H9 (cell line): ENCODE measurements around the gene MRPS11. TPM values are rescaled to one million over a fixed set of nuclear protein-coding genes. Genes with fewer than 3 reads are reported as not detected.

ENCODE experiments used
- DNase-seq: peaks from one replicate; pipeline ENCODE4 v3.0.0-alpha.2; 2017
- H2AFZ ChIP-seq: one replicate; pipeline ENCODE4 v1.6.1; 2013; ENCODE audit warnings: mild to moderate bottlenecking, low read length, control low read depth, moderate library complexity
- H2AK5ac ChIP-seq: 2 replicates; pipeline ENCODE4 v1.6.1; 2013; ENCODE audit warnings: low read length, control low read depth, mixed read lengths; ENCODE audit not compliant: insufficient read length
- H2BK120ac ChIP-seq: one replicate; pipeline ENCODE4 v1.6.1; 2013; ENCODE audit warnings: low read depth, mild to moderate bottlenecking, low read length, control low read depth, inconsistent platforms; ENCODE audit not compliant: poor library complexity, severe bottlenecking
- H2BK12ac ChIP-seq: 2 replicates; pipeline ENCODE4 v1.6.1; 2013; ENCODE audit warnings: low read length, control low read depth, mixed read lengths, low read depth; ENCODE audit not compliant: insufficient read length
- H2BK15ac ChIP-seq: 2 replicates; pipeline ENCODE4 v1.6.1; 2013; ENCODE audit warnings: low read depth, low read length, control low read depth
- H2BK20ac ChIP-seq: one replicate; pipeline ENCODE4 v1.6.1; 2013; ENCODE audit warnings: low read depth, mild to moderate bottlenecking, low read length, control low read depth, inconsistent platforms; ENCODE audit not compliant: poor library complexity, severe bottlenecking
- H2BK5ac ChIP-seq: 2 replicates; pipeline ENCODE4 v1.6.1; 2013; ENCODE audit warnings: low read length, control low read depth, mixed read lengths; ENCODE audit not compliant: insufficient read length
- H3K14ac ChIP-seq: 2 replicates; pipeline ENCODE4 v1.6.1; 2013; ENCODE audit warnings: low read length, control low read depth; ENCODE audit not compliant: insufficient read depth
- H3K18ac ChIP-seq: 2 replicates; pipeline ENCODE4 v1.6.1; 2013; ENCODE audit warnings: low read depth, mild to moderate bottlenecking, mixed read lengths, low read length, control low read depth; ENCODE audit not compliant: insufficient read length
- H3K23ac ChIP-seq: 2 replicates; pipeline ENCODE4 v1.6.1; 2013; ENCODE audit warnings: low read length, control low read depth, mixed read lengths, low read depth; ENCODE audit not compliant: insufficient read length
- H3K23me2 ChIP-seq: 2 replicates; pipeline ENCODE4 v1.6.1; 2013; ENCODE audit warnings: low read depth, mild to moderate bottlenecking, mixed read lengths, low read length, control low read depth; ENCODE audit not compliant: insufficient read length, poor library complexity, severe bottlenecking
- H3K27ac ChIP-seq: 2 replicates; pipeline ENCODE4 v1.5.1; 2013; ENCODE audit warnings: low read length, control low read depth, mixed read lengths, low read depth; ENCODE audit not compliant: insufficient read length
- H3K27me3 ChIP-seq: 2 replicates; pipeline ENCODE4 v1.6.1; 2013; ENCODE audit warnings: low read length, control low read depth, inconsistent platforms; ENCODE audit not compliant: insufficient read depth
- H3K4ac ChIP-seq: 2 replicates; pipeline ENCODE4 v1.6.1; 2013; ENCODE audit warnings: low read depth, mild to moderate bottlenecking, control low read depth, inconsistent platforms, low read length, moderate library complexity
- H3K4me1 ChIP-seq: 2 replicates; pipeline ENCODE4 v1.6.1; 2013; ENCODE audit warnings: low read length, control low read depth, inconsistent platforms; ENCODE audit not compliant: insufficient read depth
- H3K4me2 ChIP-seq: 2 replicates; pipeline ENCODE4 v1.6.1; 2013; ENCODE audit warnings: low read length, control low read depth, mixed read lengths; ENCODE audit not compliant: insufficient read length, insufficient read depth
- H3K56ac ChIP-seq: 2 replicates; pipeline ENCODE4 v1.6.1; 2013; ENCODE audit warnings: low read depth, mild to moderate bottlenecking, mixed read lengths, low read length, control low read depth; ENCODE audit not compliant: insufficient read length
- H3K79me1 ChIP-seq: 2 replicates; pipeline ENCODE4 v1.6.1; 2013; ENCODE audit warnings: low read depth, mild to moderate bottlenecking, moderate library complexity, low read length, control low read depth, inconsistent platforms; ENCODE audit not compliant: insufficient read depth, poor library complexity, severe bottlenecking
- H3K79me2 ChIP-seq: 2 replicates; pipeline ENCODE4 v1.6.1; 2013; ENCODE audit warnings: low read length, control low read depth, inconsistent platforms; ENCODE audit not compliant: insufficient read depth
- H3K9ac ChIP-seq: 2 replicates; pipeline ENCODE4 v1.6.1; 2013; ENCODE audit warnings: low read length, control low read depth, mixed read lengths; ENCODE audit not compliant: insufficient read length; ENCODE audit errors: extremely low read depth
- H3K9me3 ChIP-seq: one replicate; pipeline ENCODE4 v1.6.1; 2013; ENCODE audit warnings: low read depth, low read length, inconsistent platforms; ENCODE audit not compliant: control insufficient read depth
- H3T11ph ChIP-seq: one replicate; pipeline ENCODE4 v1.6.1; 2013; ENCODE audit warnings: mild to moderate bottlenecking, low read length, control low read depth, inconsistent platforms
- H4K20me1 ChIP-seq: one replicate; pipeline ENCODE4 v1.6.1; 2013; ENCODE audit not compliant: control insufficient read depth, insufficient read length, insufficient read depth
- H4K5ac ChIP-seq: 2 replicates; pipeline ENCODE4 v1.6.1; 2013; ENCODE audit warnings: low read depth, mild to moderate bottlenecking, mixed read lengths, low read length, control low read depth; ENCODE audit not compliant: insufficient read length
- H4K8ac ChIP-seq: replicated peaks from 2 replicates; pipeline ENCODE4 v1.6.1; 2013; ENCODE audit warnings: low read length, control low read depth, mixed read lengths, low read depth; ENCODE audit not compliant: insufficient read length
- H4K91ac ChIP-seq: 2 replicates; pipeline ENCODE4 v1.6.1; 2013; ENCODE audit warnings: low read depth, mild to moderate bottlenecking, moderate library complexity, mixed read lengths, low read length, control low read depth; ENCODE audit not compliant: insufficient read length
- H3K27ac Mint-ChIP-seq, 3 experiments: 2 replicates in 2 of 3; 3 replicates in 1 of 3; pipeline ENCODE4 v1.8.0; 2020 to 2021; ENCODE audit warnings: mixed read lengths in 3 of 3, mild to moderate bottlenecking in 1 of 3, moderate library complexity in 1 of 3
- H3K27me3 Mint-ChIP-seq: 2 replicates; pipeline ENCODE4 v1.8.0; 2021; ENCODE audit warnings: low read depth, mild to moderate bottlenecking, moderate library complexity, mixed read lengths
- H3K36me3 Mint-ChIP-seq, 3 experiments: 2 replicates in 2 of 3; 3 replicates in 1 of 3; pipeline ENCODE4 v1.8.0; 2020 to 2021; ENCODE audit warnings: low read depth in 3 of 3, mixed read lengths in 3 of 3; ENCODE audit not compliant: insufficient read depth in 1 of 3
- H3K4me1 Mint-ChIP-seq, 2 experiments: 2 replicates each; pipeline ENCODE4 v1.8.0; 2020; ENCODE audit warnings: mixed read lengths in 2 of 2
- H3K4me3 Mint-ChIP-seq, 2 experiments: 2 replicates in 1 of 2; 3 replicates in 1 of 2; pipeline ENCODE4 v1.8.0; 2020 to 2021; ENCODE audit warnings: mild to moderate bottlenecking in 2 of 2, mixed read lengths in 2 of 2, moderate library complexity in 1 of 2
- H3K9me3 Mint-ChIP-seq, 2 experiments: 2 replicates in 1 of 2; 3 replicates in 1 of 2; pipeline ENCODE4 v1.8.0; 2020; ENCODE audit warnings: mild to moderate bottlenecking in 2 of 2, mixed read lengths in 2 of 2, moderate library complexity in 1 of 2
- CTCF ChIP-seq: fragments of 200-600 bp; sonication (generic); conservative IDR thresholded peaks from 3 replicates; pipeline ENCODE4 v1.8.0; 2021; ENCODE audit warnings: antibody characterized with exemption, mild to moderate bottlenecking
- WGBS: extraction: QIAGEN DNeasy Blood & Tissue Kit; methylation state at CpG from one replicate; pipeline ENCODE4 v1.1.7; 2013; ENCODE audit warnings: missing lambda C conversion rate, low lambda C conversion rate, mixed read lengths; ENCODE audit not compliant: insufficient read length; ENCODE audit errors: extremely low coverage; 5-methylcytosine and 5-hydroxymethylcytosine counted together
- total RNA-seq: library from RNA; stranded (reverse); gene quantifications from 2 replicates; pipeline ENCODE4 v1.2.1, GENCODE V29; 2021

MRPS11 gene
- total RNA-seq, 1 experiment from 2014 or later: 54.5 TPM

DNA sequence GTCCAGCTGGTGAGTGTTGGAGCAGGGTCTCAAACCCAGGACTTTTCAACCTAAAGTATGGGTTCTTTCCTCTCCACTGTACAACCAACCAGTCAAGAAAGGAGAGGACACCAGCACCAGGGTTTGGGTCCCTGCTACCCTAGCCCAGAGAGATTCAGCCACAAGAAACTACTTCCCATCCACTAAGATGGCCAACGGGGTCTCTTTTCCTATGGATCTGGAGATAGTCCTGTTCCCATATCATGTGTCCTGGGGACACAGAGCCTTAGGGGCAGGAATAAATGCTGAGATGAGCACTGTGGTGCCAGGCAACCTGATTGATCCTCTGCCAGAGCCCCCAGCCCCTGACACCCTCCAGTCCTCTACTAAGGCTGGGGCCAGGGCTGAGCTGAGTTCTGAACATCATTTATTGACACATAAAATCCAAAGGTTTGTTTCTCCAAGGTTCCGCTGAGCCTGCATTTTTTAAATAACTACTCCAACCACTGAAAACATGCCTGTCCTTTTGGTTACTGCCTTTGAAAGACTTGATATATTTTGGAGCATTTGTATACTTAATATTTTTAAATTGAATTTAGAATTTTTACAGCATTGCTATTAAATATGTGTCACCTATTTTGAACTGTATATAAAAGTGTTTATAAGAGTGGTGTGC is 26.3 kb upstream of the MRPS11 start:
- Histone ChIP-seq H3K23ac (no peak overlapping the region), H3K79me2 (no peaks in the 10 kb centered on the region), H3K4ac (no peak overlapping the region), H3K27ac (no peak overlapping the region), H2BK20ac (no peak overlapping the region), H4K8ac (no peak overlapping the region), H3T11ph (no peak overlapping the region), H4K20me1 (no peaks in the 10 kb centered on the region), H3K4me2 (no peak overlapping the region), H2BK12ac (no peak overlapping the region), H2BK15ac (no peak overlapping the region), H3K27me3 (no peaks in the 10 kb centered on the region), H3K14ac (no peak overlapping the region), H3K4me1 (no peaks in the 10 kb centered on the region), H2BK5ac (no peak overlapping the region), H3K79me1 (no peaks in the 10 kb centered on the region), H3K23me2 (no peaks in the 10 kb centered on the region), H3K56ac (no peak overlapping the region), H2AK5ac (no peak overlapping the region), H3K18ac (no peak overlapping the region), H3K9me3 (no peaks in the 10 kb centered on the region), H3K9ac (no peak overlapping the region), H4K5ac (no peak overlapping the region), H4K91ac (no peak overlapping the region), H2BK120ac (no peak overlapping the region), H2AFZ (no peak overlapping the region)
- WGBS: no CpG with 5 or more reads among the region's 2 CpGs
- Mint-ChIP-seq H3K27me3 (peaks cover 28% of the 10 kb centered on the region), H3K27ac (no peak overlapping the region), H3K9me3 (peaks cover 18 to 19% of the 10 kb centered on the region in 2 experiments), H3K4me3 (no peak overlapping the region), H3K36me3 (no peaks in the 10 kb centered on the region), H3K4me1 (peaks cover 4 to 9% of the 10 kb centered on the region in 2 experiments)
- DNase-seq: no peak
- no peak for TF ChIP-seq CTCF
